SK-N-SH (cell line): Measurements from ENCODE around the gene CA10. TPM values are rescaled to one million over a fixed set of nuclear protein-coding genes. Genes with fewer than 3 reads are reported as not detected.

ENCODE experiments used
- CTCF ChIA-PET: fragments of 300-600, 350-600 bp; formaldehyde crosslinking; extraction: SDS; loops from one replicate; lab custom pipeline; 2021; lab: Yijun Ruan, JAX
- POLR2A ChIA-PET: fragments of 350-600 bp; sonication (Branson Sonifier 250); formaldehyde crosslinking; extraction: SDS; loops from one replicate; lab custom pipeline; 2020; ENCODE audit warnings: antibody characterized with exemption, inconsistent platforms; lab: Yijun Ruan, JAX
- DNase-seq: peaks from one replicate; pipeline ENCODE4 v3.0.0; 2012
- H2AFZ ChIP-seq: fragments of 200-600 bp; sonication (generic); 2 replicates; pipeline ENCODE4 v1.8.1; 2016; ENCODE audit warnings: antibody characterized with exemption, mild to moderate bottlenecking, low read depth
- H3F3A ChIP-seq: fragments of 200-600 bp; sonication (generic); replicated peaks from 2 replicates; pipeline ENCODE3; 2016; ENCODE audit warnings: antibody characterized with exemption, mild to moderate bottlenecking; ENCODE audit not compliant: insufficient read depth
- H3K27ac ChIP-seq, 2 experiments: fragments of 200-500 bp in 1 of 2; fragments of 200-600 bp in 1 of 2; sonication (Bioruptor generic) in 1 of 2; sonication (generic), shearing (Covaris generic) in 1 of 2; 2 replicates each; pipeline versions ENCODE4 v1.5.1 to v1.6.1; 2014 to 2016; ENCODE audit warnings: low read depth in 2 of 2, inconsistent platforms in 1 of 2, low read length in 1 of 2, mild to moderate bottlenecking in 1 of 2, mixed read lengths in 1 of 2
- H3K27me3 ChIP-seq: fragments of 200-600 bp; sonication (generic), shearing (Covaris generic); 2 replicates; pipeline ENCODE4 v1.6.1; 2016; ENCODE audit warnings: mixed run types; ENCODE audit not compliant: insufficient read depth
- H3K36me3 ChIP-seq, 2 experiments: fragments of 200-500 bp in 1 of 2; fragments of 200-600 bp in 1 of 2; sonication (Bioruptor generic) in 1 of 2; sonication (generic) in 1 of 2; replicated peaks in 1 of 2; 2 replicates each; pipeline versions ENCODE3 to v1.5.1; 2014 to 2016; ENCODE audit warnings: low read length in 1 of 2, mild to moderate bottlenecking in 1 of 2; ENCODE audit not compliant: insufficient read depth in 2 of 2, control insufficient read depth in 1 of 2
- H3K4me1 ChIP-seq, 2 experiments: fragments of 200-500 bp in 1 of 2; fragments of 200-600 bp in 1 of 2; sonication (Bioruptor generic) in 1 of 2; sonication (generic), shearing (Covaris generic) in 1 of 2; 2 replicates each; pipeline versions ENCODE4 v1.5.1 to v1.6.1; 2014 to 2016; ENCODE audit warnings: low read depth in 1 of 2, low read length in 1 of 2, mixed run types in 1 of 2; ENCODE audit not compliant: insufficient read depth in 2 of 2, control insufficient read depth in 1 of 2
- H3K4me2 ChIP-seq: fragments of 200-600 bp; sonication (generic), shearing (Covaris generic); 2 replicates; pipeline ENCODE4 v1.6.1; 2017; ENCODE audit warnings: mixed run types
- H3K4me3 ChIP-seq, 2 experiments: fragments of 200-500 bp in 1 of 2; fragments of 200-600 bp in 1 of 2; sonication (Bioruptor generic) in 1 of 2; sonication (generic), shearing (Covaris generic) in 1 of 2; 2 replicates each; pipeline versions ENCODE4 v1.5.1 to v1.8.1; 2014 to 2016; ENCODE audit warnings: low read depth in 2 of 2, inconsistent platforms in 1 of 2, low read length in 1 of 2, mild to moderate bottlenecking in 1 of 2, mixed read lengths in 1 of 2, moderate library complexity in 1 of 2
- H3K79me2 ChIP-seq: fragments of 200-600 bp; sonication (generic); 2 replicates; pipeline ENCODE4 v1.8.1; 2017; ENCODE audit warnings: mild to moderate bottlenecking; ENCODE audit not compliant: insufficient read depth
- H3K9ac ChIP-seq: fragments of 200-600 bp; sonication (generic); 2 replicates; pipeline ENCODE4 v1.6.1; 2017; ENCODE audit warnings: mixed run types
- H3K9me2 ChIP-seq: fragments of 200-600 bp; sonication (generic); 2 replicates; pipeline ENCODE4 v1.6.1; 2017; ENCODE audit warnings: mixed run types
- H3K9me3 ChIP-seq: fragments of 200-600 bp; sonication (generic); 2 replicates; pipeline ENCODE4 v1.6.1; 2017; ENCODE audit warnings: mixed run types, mild to moderate bottlenecking, moderate library complexity
- H4K20me1 ChIP-seq: fragments of 200-600 bp; sonication (generic); 2 replicates; pipeline ENCODE4 v1.6.1; 2017; ENCODE audit warnings: mild to moderate bottlenecking, mixed run types; ENCODE audit not compliant: insufficient read depth
- CHD2 ChIP-seq: fragments of 150-350 bp; IDR thresholded peaks from 2 replicates; pipeline ENCODE4 v1.6.1; 2018; ENCODE audit warnings: low read length; ENCODE audit not compliant: partially characterized antibody
- FOXM1 ChIP-seq: IDR thresholded peaks from 2 replicates; pipeline ENCODE4 v1.4.0; 2012; ENCODE audit warnings: low read depth, mild to moderate bottlenecking
- GATA2 ChIP-seq: sonication (generic); formaldehyde crosslinking; IDR thresholded peaks from 2 replicates; pipeline ENCODE4 v1.5.0; 2020; ENCODE audit warnings: mild to moderate bottlenecking, missing genetic modification reagents
- JUND ChIP-seq: IDR thresholded peaks from 2 replicates; pipeline ENCODE4 v1.4.0; 2012
- MEF2A ChIP-seq: IDR thresholded peaks from 2 replicates; pipeline ENCODE4 v1.4.0; 2012; ENCODE audit warnings: low read depth, borderline replicate concordance
- MXI1 ChIP-seq: IDR thresholded peaks from 2 replicates; pipeline ENCODE4 v1.6.1; 2012; ENCODE audit warnings: mild to moderate bottlenecking, low read depth, low read length, improper control_type of control experiment
- RXRA ChIP-seq: IDR thresholded peaks from 2 replicates; pipeline ENCODE4 v1.4.0; 2012; ENCODE audit warnings: low read depth, mild to moderate bottlenecking, borderline replicate concordance
- WGBS: methylation state at CpG from one replicate; pipeline ENCODE4 v1.1.6; 2017; ENCODE audit warnings: low lambda C conversion rate; 5-methylcytosine and 5-hydroxymethylcytosine counted together
- polyA plus RNA-seq, 3 experiments: library from polyadenylated mRNA; depleted of rRNA; stranded (reverse); fragments of >200 nt; gene quantifications; 2 replicates each; pipeline ENCODE4 v1.2.3, GENCODE V29; 2012
- TF ChIP-seq, protein P1 (sequence below): IDR thresholded peaks from 2 replicates; pipeline ENCODE4; 2012
- TF ChIP-seq, protein P2 (sequence below): fragments of 150-350 bp; IDR thresholded peaks from 2 replicates; pipeline ENCODE4 v1.6.1; 2016; ENCODE audit warnings: mild to moderate bottlenecking, low read depth, low read length

The CA10 gene
- polyA plus RNA-seq, 1 of the 3 experiments (the other 2 are of a cell fraction): not detected

DNA sequence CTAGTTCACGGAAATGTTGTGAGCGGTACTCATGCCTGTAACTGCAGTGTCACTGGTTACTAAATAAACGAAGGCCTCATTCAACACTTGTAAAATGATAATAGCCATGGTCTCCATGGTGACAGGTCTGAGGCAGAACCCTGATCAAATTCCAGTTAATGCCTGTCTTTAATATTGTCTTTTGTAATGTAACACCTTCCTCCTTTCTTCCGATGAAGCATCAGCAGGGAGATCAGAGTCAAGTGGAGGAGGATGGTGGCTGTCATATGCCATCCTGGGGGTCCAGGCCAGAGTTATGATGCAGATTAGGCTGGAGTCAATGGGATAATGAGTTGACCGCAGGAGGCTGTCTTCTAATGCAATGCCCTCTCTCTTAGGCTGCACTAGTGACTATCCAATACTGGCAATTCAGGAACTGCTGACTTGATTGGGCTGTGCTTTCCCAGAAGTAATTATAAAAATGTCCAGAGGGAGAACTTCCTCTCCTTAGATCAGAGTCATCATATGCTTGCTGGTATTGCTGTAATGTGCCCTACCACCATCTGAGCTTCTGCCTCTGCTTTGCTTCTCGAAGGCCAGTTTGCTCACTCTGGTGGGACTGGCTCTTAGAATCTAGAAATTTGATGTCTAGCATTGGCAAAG, 419.1 kb downstream of the CA10 start (continued):
- TF ChIP-seq FOXM1 (no peak), JUND (no peak), RXRA (no peak)
- TF ChIP-seq, protein P1, sequence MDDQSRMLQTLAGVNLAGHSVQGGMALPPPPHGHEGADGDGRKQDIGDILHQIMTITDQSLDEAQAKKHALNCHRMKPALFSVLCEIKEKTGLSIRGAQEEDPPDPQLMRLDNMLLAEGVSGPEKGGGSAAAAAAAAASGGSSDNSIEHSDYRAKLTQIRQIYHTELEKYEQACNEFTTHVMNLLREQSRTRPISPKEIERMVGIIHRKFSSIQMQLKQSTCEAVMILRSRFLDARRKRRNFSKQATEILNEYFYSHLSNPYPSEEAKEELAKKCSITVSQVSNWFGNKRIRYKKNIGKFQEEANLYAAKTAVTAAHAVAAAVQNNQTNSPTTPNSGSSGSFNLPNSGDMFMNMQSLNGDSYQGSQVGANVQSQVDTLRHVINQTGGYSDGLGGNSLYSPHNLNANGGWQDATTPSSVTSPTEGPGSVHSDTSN: no peak

DNA sequence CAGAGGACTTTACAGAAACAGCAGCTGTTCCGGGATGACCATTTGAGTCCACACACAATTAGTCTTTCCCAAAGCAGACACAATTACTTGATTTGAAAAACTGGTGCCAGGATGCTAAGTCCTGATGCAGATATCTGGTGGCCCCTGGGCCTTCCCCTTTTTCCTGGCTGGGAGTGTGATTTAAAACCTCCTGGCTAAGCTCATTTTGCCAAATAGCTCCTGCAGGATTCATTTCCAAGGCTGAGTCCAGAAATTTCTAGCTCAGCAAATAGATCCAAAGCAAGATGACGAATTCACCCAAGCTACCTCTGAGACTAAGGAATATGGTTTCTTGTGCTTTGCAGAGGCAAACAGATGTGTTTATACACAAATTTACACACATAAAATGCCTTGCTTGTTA, 422.2 kb downstream of the CA10 start:
- no peak overlapping the region for H3K27ac ChIP-seq
- H2AFZ ChIP-seq: no peak overlapping the region
- no peak overlapping the region for H3K4me3 ChIP-seq
- peaks cover 0 to 3% of the 10 kb centered on the region in 2 experiments; a peak in 1 of 4 replicates for H3K4me1 ChIP-seq
- POLR2A ChIA-PET: no interaction called here
- H3K27me3 ChIP-seq: no peaks in the 10 kb centered on the region
- no peaks in the 10 kb centered on the region for H4K20me1 ChIP-seq
- H3K4me2 ChIP-seq: no peak overlapping the region
- no peak for TF ChIP-seq GATA2
- CTCF ChIA-PET: interaction anchor here (1.0 to 2.3 kb wide), 4 partner anchors 20 to 365 kb away, joined by 3 to 7 read pairs (median 4); no protein-coding TSS in a partner anchor
- WGBS: 28% methylated on average over 2 of the region's 2 CpGs
- no peaks in the 10 kb centered on the region for H3K79me2 ChIP-seq
- no peaks in the 10 kb centered on the region for H3K9me2 ChIP-seq
- no peak overlapping the region for H3K9ac ChIP-seq
- H3F3A ChIP-seq: no peaks in the 10 kb centered on the region
- no peak for DNase-seq
- H3K9me3 ChIP-seq: no peaks in the 10 kb centered on the region
- no peaks in the 10 kb centered on the region for H3K36me3 ChIP-seq

DNA sequence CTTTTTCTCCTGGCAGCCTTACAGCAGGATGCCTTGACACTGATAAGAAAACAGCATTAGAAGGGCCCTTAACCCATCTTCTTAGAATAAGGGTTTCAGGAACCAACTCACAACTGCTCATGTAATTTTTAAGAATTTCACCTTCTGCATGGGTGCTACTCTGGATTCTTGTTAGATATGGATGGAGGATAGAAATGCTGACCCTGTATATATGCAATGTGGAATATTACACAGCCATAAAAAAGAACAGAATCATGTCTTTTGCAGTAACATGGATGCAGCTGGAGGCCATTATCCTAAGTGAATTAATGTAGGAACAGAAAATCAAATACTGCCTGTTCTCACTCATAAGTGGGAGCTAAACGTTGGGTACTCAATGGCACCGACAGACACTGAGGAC, 423.5 kb downstream of the CA10 start:
- ChIA-PET CTCF (no interaction called here), POLR2A (no interaction called here)
- WGBS: 37% methylated on average over 2 of the region's 2 CpGs

More for the DNA sequence above, 423.5 kb downstream of the CA10 start:
- Histone ChIP-seq H3K9me2 (no peaks in the 10 kb centered on the region), H4K20me1 (no peaks in the 10 kb centered on the region), H3K27ac (no peak overlapping the region), H3K9me3 (no peaks in the 10 kb centered on the region), H3K36me3 (no peaks in the 10 kb centered on the region), H3K4me2 (no peak overlapping the region), H3K4me3 (no peak overlapping the region), H2AFZ (no peak overlapping the region), H3K4me1 (peaks cover 0 to 3% of the 10 kb centered on the region in 2 experiments; a peak in 1 of 4 replicates), H3K27me3 (no peaks in the 10 kb centered on the region), H3F3A (no peaks in the 10 kb centered on the region), H3K79me2 (no peaks in the 10 kb centered on the region), H3K9ac (no peak overlapping the region)
- DNase-seq: no peak
- TF ChIP-seq JUND (no peak), CHD2 (no peak), MEF2A (no peak), RXRA (no peak), MXI1 (no peak)
- TF ChIP-seq, protein P2, sequence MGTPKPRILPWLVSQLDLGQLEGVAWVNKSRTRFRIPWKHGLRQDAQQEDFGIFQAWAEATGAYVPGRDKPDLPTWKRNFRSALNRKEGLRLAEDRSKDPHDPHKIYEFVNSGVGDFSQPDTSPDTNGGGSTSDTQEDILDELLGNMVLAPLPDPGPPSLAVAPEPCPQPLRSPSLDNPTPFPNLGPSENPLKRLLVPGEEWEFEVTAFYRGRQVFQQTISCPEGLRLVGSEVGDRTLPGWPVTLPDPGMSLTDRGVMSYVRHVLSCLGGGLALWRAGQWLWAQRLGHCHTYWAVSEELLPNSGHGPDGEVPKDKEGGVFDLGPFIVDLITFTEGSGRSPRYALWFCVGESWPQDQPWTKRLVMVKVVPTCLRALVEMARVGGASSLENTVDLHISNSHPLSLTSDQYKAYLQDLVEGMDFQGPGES: no peak
